Osteocyte (in vitro differentiated cells): ENCODE measurements around the gene RIMBP2. TPM values are rescaled to one million over a fixed set of nuclear protein-coding genes. Genes with fewer than 3 reads are reported as not detected.

ENCODE experiments used
- DNase-seq: peaks from one replicate; pipeline ENCODE4 v3.0.0; 2021; ENCODE audit warnings: mixed read lengths; ENCODE audit not compliant: unreplicated experiment; ENCODE audit errors: extremely low spot score
- H3K27ac Mint-ChIP-seq: one replicate; pipeline ENCODE4 v1.8.0; 2021; ENCODE audit warnings: mild to moderate bottlenecking, mixed read lengths; ENCODE audit not compliant: unreplicated experiment
- H3K27me3 Mint-ChIP-seq: one replicate; pipeline ENCODE4 v1.8.0; 2021; ENCODE audit warnings: mixed read lengths; ENCODE audit not compliant: unreplicated experiment
- H3K36me3 Mint-ChIP-seq: one replicate; pipeline ENCODE4 v1.8.0; 2021; ENCODE audit warnings: mixed read lengths; ENCODE audit not compliant: unreplicated experiment
- H3K4me1 Mint-ChIP-seq: one replicate; pipeline ENCODE4 v1.8.0; 2021; ENCODE audit warnings: mixed read lengths; ENCODE audit not compliant: unreplicated experiment
- H3K4me3 Mint-ChIP-seq: one replicate; pipeline ENCODE4 v1.8.0; 2021; ENCODE audit warnings: mild to moderate bottlenecking, moderate library complexity, mixed read lengths; ENCODE audit not compliant: unreplicated experiment
- H3K9me3 Mint-ChIP-seq: one replicate; pipeline ENCODE4 v1.8.0; 2021; ENCODE audit warnings: mixed read lengths; ENCODE audit not compliant: unreplicated experiment
- total RNA-seq: library from RNA; stranded (reverse); gene quantifications from 2 replicates; pipeline ENCODE4 v1.2.1, GENCODE V29; 2021
- TF ChIP-seq, protein P1 (sequence below): fragments of 200-600 bp; sonication (generic); IDR thresholded peaks from 2 replicates; pipeline ENCODE4 v1.5.0; 2021; ENCODE audit warnings: antibody characterized with exemption, mild to moderate bottlenecking, moderate library complexity

The RIMBP2 gene
- total RNA-seq, 1 donor from 2014 or later: 0.13 TPM

DNA sequence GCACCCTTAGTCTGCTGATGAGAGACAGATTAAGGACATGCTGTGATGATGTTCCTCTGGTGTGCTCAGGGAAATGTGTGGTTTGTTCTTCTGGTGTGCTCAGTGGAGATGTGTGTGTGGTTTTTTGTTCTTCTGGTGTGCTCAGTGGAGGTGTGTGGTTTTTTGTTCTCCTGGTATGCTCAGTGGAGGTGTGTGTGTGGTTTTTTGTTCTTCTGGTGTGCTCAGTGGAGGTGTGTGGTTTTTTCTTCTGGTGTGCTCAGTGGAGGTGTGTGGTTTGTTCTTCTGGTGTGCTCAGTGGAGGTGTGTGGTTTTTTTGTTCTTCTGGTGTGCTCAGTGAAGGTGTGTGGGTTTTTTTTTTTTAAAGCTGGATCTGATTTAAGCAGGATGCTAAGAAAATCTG lies 363.0 kb downstream of the RIMBP2 start:
- H3K4me3 Mint-ChIP-seq: no peak overlapping the region
- TF ChIP-seq, protein P1, sequence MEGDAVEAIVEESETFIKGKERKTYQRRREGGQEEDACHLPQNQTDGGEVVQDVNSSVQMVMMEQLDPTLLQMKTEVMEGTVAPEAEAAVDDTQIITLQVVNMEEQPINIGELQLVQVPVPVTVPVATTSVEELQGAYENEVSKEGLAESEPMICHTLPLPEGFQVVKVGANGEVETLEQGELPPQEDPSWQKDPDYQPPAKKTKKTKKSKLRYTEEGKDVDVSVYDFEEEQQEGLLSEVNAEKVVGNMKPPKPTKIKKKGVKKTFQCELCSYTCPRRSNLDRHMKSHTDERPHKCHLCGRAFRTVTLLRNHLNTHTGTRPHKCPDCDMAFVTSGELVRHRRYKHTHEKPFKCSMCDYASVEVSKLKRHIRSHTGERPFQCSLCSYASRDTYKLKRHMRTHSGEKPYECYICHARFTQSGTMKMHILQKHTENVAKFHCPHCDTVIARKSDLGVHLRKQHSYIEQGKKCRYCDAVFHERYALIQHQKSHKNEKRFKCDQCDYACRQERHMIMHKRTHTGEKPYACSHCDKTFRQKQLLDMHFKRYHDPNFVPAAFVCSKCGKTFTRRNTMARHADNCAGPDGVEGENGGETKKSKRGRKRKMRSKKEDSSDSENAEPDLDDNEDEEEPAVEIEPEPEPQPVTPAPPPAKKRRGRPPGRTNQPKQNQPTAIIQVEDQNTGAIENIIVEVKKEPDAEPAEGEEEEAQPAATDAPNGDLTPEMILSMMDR: no peak
- no peak overlapping the region for H3K27ac Mint-ChIP-seq
- H3K4me1 Mint-ChIP-seq: no peaks in the 10 kb centered on the region
- H3K36me3 Mint-ChIP-seq: no peaks in the 10 kb centered on the region
- no peak for DNase-seq
- no peaks in the 10 kb centered on the region for H3K9me3 Mint-ChIP-seq
- no peaks in the 10 kb centered on the region for H3K27me3 Mint-ChIP-seq

DNA sequence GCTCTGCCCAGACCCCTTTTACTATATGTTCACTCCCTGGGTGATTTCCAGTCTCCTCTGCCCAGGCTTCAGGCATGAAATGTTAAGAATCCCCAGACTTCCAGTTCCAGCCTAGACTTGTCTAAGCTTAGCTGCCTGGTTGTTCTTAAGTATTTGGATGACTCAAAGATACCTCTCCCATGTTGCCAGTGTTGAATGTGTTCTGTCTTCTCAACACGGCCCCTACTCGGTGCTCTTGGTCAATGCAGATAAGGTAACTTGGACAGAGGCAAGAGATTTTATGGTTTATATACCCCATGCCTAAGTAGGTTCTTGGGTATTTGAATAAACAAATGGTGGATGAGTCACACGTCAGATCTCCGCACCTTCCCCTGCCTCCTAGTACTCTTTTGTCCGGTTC lies 364.8 kb downstream of the RIMBP2 start:
- DNase-seq: no peak
- H3K4me1 Mint-ChIP-seq: no peaks in the 10 kb centered on the region
- H3K27me3 Mint-ChIP-seq: no peaks in the 10 kb centered on the region

DNA sequence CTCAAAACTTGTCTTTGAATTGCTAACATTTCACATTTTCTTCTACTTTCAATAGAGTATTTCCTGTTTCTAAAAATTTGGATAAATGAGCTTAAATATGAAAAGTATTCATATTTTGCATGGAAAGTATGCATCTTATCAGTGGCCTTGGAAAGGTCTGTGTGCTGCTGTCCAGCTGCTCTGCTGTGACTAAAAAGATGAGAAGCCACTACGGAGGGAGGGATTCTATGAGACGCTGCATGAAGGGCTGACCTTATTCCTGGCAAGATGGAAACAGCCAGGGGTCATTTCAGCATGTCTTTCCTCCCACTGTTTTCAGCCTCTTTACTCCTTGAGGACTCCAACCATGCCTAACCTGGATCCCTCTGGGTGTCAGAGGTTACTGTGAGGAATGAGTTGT lies 365.4 kb downstream of the RIMBP2 start:
- TF ChIP-seq, protein P1: no peak
- H3K27me3 Mint-ChIP-seq: no peaks in the 10 kb centered on the region
- H3K4me3 Mint-ChIP-seq: no peak overlapping the region
- no peaks in the 10 kb centered on the region for H3K4me1 Mint-ChIP-seq
- H3K27ac Mint-ChIP-seq: no peak overlapping the region
- H3K36me3 Mint-ChIP-seq: no peaks in the 10 kb centered on the region
- H3K9me3 Mint-ChIP-seq: no peaks in the 10 kb centered on the region
- no peak for DNase-seq

More for the DNA sequence above, 364.8 kb downstream of the RIMBP2 start:
- no peaks in the 10 kb centered on the region for H3K36me3 Mint-ChIP-seq
- no peak overlapping the region for H3K27ac Mint-ChIP-seq
- H3K9me3 Mint-ChIP-seq: no peaks in the 10 kb centered on the region
- TF ChIP-seq, protein P1: no peak
- H3K4me3 Mint-ChIP-seq: no peak overlapping the region

DNA sequence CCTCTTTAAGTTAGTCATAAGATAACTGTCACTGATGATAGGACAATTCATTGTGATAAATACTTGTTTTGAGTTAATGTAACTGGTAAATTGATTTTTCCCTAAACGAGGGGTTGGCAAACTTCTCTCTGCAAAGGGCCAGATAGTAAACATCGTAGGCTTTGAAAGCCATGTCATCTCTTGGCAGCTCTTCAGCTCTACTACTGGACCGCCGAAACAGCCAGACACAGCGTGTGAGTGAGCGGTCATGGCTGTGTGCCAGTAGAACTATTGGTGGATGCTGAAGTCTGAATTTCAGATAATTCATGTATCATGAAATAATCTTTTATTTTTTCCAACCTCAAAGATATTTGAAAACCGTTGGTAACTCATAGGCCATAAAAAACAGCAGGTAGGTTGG lies 368.5 kb downstream of the RIMBP2 start:
- H3K9me3 Mint-ChIP-seq: no peaks in the 10 kb centered on the region

More for the DNA sequence above, 368.5 kb downstream of the RIMBP2 start:
- Mint-ChIP-seq H3K36me3 (no peaks in the 10 kb centered on the region), H3K27me3 (no peaks in the 10 kb centered on the region), H3K27ac (no peak overlapping the region), H3K4me3 (no peak overlapping the region), H3K4me1 (no peaks in the 10 kb centered on the region)
- no peak for DNase-seq
- TF ChIP-seq, protein P1: no peak

Other genes with a start within 250 kb of the RIMBP2 start
- 32.0 and 36.5 TPM in 2 replicates for gene STX2, start 123.0 kb upstream of the RIMBP2 start, total RNA-seq
- 471 and 474 TPM in 2 replicates for gene RAN, start 155.8 kb upstream of the RIMBP2 start, total RNA-seq
- 1.0 and 1.5 TPM in 2 replicates for gene ADGRD1, start 237.6 kb upstream of the RIMBP2 start, total RNA-seq